Uterine smooth muscle cell (primary cell): ENCODE measurements around the gene WDR33. TPM values are rescaled to one million over a fixed set of nuclear protein-coding genes. Genes with fewer than 3 reads are reported as not detected.

Experiments used
- total RNA-seq: library from RNA; depleted of rRNA; stranded (reverse); fragments of >200 nt; gene quantifications from 2 replicates; pipeline ENCODE4 v1.2.3, GENCODE V29; 2014

Gene WDR33
- total RNA-seq: 24.9 and 34.0 TPM in 2 replicates

GRCh38 chr2:127810619-127811396, at the start of gene WDR33:
Gene WDR33, minus strand, starts transcription at chr2:127811171. Its CDS starts 40,190 bp downstream, at chr2:127770981.

GRCh38 chr2:127701193-127701650, 109.7 kb downstream of the WDR33 start, which contains the start of gene SFT2D3:
Gene SFT2D3, plus strand, starts transcription at chr2:127701497. Its CDS starts 32 bp downstream, at chr2:127701529.

GRCh38 chr2:127675331-127676261, 135.4 kb downstream of the WDR33 start, which contains the start of gene LIMS2:
Gene LIMS2, minus strand, starts transcription at chr2:127675530. Its CDS starts 506 bp downstream, at chr2:127675024.

Other genes starting within 250 kb of the WDR33 start
- not detected in 2 replicates for gene GPR17, start 165.0 kb downstream of the WDR33 start, total RNA-seq
- 0.33 and 1.4 TPM in 2 replicates for gene LIMS2, start 135.6 kb downstream of the WDR33 start, total RNA-seq
- 5.5 and 5.9 TPM in 2 replicates for gene SFT2D3, start 109.7 kb downstream of the WDR33 start, total RNA-seq
- gene POLR2D, start 47.0 kb upstream of the WDR33 start, total RNA-seq: 26.4 and 27.0 TPM in 2 replicates
- gene AMMECR1L, start 74.8 kb upstream of the WDR33 start, total RNA-seq: 12.8 and 16.4 TPM in 2 replicates
- gene SAP130, start 216.9 kb upstream of the WDR33 start, total RNA-seq: 3.2 and 4.9 TPM in 2 replicates